Cardiac septum (tissue), 1 donor: ENCODE measurements around the gene RCBTB2. TPM values are rescaled to one million over a fixed set of nuclear protein-coding genes. Genes with fewer than 3 reads are reported as not detected.
"Not testable (repeated sequence)": the region's sequence is repeated elsewhere in the genome, so short reads cannot be mapped to it uniquely, and the experiment has no call there.

ENCODE experiments used
- DNase-seq: peaks from one replicate; pipeline ENCODE4 v3.0.0-alpha.2; 2020; ENCODE audit warnings: low spot score
- intact Hi-C: fragments of 100-400 bp; cut with DNase I; formaldehyde crosslinking; loops from one replicate; pipeline ENCODE4 v1.14.0; 2022
- long read RNA-seq: library from polyadenylated mRNA; unstranded; transcript quantifications from one replicate; pipeline ENCODE4 v2.0.0, GENCODE V29; 2021
- total RNA-seq: library from RNA; stranded (reverse); fragmentation: NEBNext Ultra II Directional; extraction: Animal tissue kit (Norgen Biotek cat#: 25700); gene quantifications from one replicate; pipeline ENCODE4 v1.2.1, GENCODE V29; 2021
- donor health status: DM: no; HTN: no; CAD: no.

Gene RCBTB2
- total RNA-seq, result 8.0 TPM
- long read RNA-seq, transcript RCBTB2-201 (15 exons, 3,232 nt), result major isoform, 6 of 19 reads
- long read RNA-seq, partial matches to known transcripts, result 4 of 19 reads
- long read RNA-seq, other reads (novel, unspliced or antisense), result 5 of 19 reads

GRCh38 chr13:48532506-48533499 lies at the start of gene RCBTB2:
Gene RCBTB2 (minus strand): TSS chr13:48533080. CDS start chr13:48521939, 11,141 bp downstream.
- intact Hi-C loops, result loop anchor here (2.0 kb wide), 1 partner anchor 42 kb away; no protein-coding TSS in a partner anchor

GRCh38 chr13:48582084-48582483 lies 49.2 kb upstream of the RCBTB2 start:
- intact Hi-C loops, result loop anchor here (5.0 kb wide), 1 partner anchor 455 kb away; no protein-coding TSS in a partner anchor
- DNase-seq, result no peak

More at GRCh38 chr13:48532506-48533499, at the start of gene RCBTB2:
- DNase-seq, result peak; percentile 100

- no peak for DNase-seq
- intact Hi-C loops, result loop anchor here (2.0 to 5.0 kb wide), 2 partner anchors 246 to 454 kb away; no protein-coding TSS in a partner anchor
These were observed 48.0 kb upstream of the RCBTB2 start for GRCh38 chr13:48580896-48581295.

- intact Hi-C loops, result loop anchor here (2.0 to 5.0 kb wide), 2 partner anchors 245 to 453 kb away; no protein-coding TSS in a partner anchor
- no peak for DNase-seq
These were observed 47.4 kb upstream of the RCBTB2 start for GRCh38 chr13:48580185-48580803.

- intact Hi-C loops, result loop anchor here (2.0 to 5.0 kb wide), 3 partner anchors 178 to 453 kb away; no protein-coding TSS in a partner anchor
These were observed 47.0 kb upstream of the RCBTB2 start for GRCh38 chr13:48579919-48580180.

GRCh38 chr13:48579165-48579918 lies 46.5 kb upstream of the RCBTB2 start:
- DNase-seq, result no peak
- intact Hi-C loops, result loop anchor here (5.0 kb wide), 1 partner anchor 177 kb away; no protein-coding TSS in a partner anchor

More at GRCh38 chr13:48579919-48580180, 47.0 kb upstream of the RCBTB2 start:
- DNase-seq, result not testable (repeated sequence)

DNA sequence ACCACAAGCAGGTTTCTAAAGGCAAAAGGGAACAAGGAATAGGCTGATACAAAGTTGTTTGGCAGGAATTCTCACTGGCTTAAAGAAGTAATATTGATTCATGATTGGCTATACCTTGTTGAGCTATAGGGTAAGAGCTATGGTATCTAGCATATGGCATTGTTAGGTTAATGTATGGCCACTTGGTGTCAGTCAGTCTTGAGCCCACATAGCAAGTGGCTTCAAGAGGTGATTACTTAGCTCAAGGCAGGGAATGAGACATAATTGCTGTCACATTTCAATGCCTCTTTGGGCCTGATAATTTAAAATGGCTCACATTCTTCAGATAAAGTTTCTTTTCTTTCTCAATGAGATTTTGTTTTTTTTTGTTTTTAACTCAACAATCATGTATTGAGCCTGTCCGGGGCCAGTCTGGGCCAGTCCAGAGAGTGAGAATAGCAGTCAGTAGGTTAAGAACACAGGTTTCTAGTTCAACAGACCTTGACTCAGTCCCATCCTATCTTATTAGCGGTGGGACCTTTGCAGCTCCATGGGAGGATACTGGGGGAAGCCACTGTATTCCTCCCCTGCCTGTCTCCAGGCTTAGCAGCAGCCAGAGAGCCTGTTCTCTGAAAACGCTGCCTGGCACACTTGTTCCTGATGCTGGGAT lies 45.8 kb upstream of the RCBTB2 start:
- intact Hi-C loops, result loop anchor here (5.0 kb wide), 1 partner anchor 176 kb away; no protein-coding TSS in a partner anchor

GRCh38 chr13:48576448-48577010 lies 43.6 kb upstream of the RCBTB2 start:
- DNase-seq, result no peak
- intact Hi-C loops, result loop anchor here (5.0 kb wide), 1 partner anchor 174 kb away; no protein-coding TSS in a partner anchor

More for the DNA sequence above, 45.8 kb upstream of the RCBTB2 start:
- DNase-seq, result no peak

DNA sequence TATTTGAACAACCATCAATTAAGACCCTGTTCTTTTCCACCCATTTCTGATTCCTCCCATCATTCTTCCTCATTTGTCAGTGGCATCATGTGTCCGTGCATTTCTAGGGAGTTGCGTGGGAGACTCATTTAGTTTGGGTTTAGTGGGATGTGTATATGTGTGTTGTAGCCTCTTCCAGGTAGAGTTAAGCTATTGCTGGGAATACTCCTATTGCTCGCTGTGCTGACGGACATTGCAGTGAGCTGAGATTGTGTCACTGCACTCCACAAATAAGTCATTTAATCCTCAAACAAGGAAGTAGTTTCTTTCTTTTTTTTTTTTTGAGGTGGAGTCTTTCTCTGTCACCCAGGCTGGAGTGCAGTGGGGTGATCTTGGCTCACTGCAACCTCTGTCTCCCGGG lies 42.2 kb upstream of the RCBTB2 start:
- intact Hi-C loops, result loop anchor here (2.0 to 5.0 kb wide), 2 partner anchors 42 to 173 kb away; partner anchors contain the start of gene RCBTB2

DNA sequence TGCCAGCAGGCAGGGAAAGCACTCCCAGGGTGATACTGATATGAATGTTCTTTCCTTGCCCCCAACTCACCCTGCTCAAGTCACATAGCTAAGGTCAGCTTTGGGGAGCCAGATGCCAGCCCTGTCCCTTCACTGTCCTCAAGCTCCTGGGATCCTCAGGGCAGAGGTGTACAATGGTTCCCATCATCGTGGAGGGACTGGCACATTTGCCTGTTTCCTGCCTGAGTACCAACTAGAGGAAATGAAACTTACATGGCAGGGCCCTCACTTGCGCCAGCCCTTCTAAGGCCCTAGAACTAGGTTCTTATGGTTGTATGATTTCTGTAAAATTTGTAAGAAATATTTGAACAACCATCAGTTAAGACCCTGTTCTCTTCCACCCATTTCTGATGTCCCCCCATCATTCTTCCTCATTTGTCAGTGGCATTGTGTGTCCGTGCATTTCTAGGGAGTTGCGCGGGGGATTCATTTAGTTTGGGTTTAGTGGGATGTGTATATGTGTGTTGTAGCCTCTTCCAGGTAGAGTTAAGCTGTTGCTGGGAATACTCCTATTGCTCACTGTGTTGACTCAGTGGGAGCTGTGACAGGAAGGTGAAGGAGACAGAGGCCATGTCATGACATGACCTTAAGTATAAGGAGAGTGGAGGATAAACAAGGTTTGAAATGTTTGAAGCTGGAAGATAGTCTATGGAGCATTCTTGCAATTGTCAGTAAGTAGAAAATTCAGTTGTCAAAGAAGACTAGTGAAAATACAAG lies 41.3 kb upstream of the RCBTB2 start:
- intact Hi-C loops, result loop anchor here (2.0 to 5.0 kb wide), 2 partner anchors 41 to 67 kb away; partner anchors contain the start of gene RCBTB2

More for the DNA sequence above, 42.2 kb upstream of the RCBTB2 start:
- no peak for DNase-seq

GRCh38 chr13:48573213-48574007 lies 40.5 kb upstream of the RCBTB2 start:
- intact Hi-C loops, result loop anchor here (2.0 to 5.0 kb wide), 2 partner anchors 41 to 66 kb away; partner anchors contain the start of gene RCBTB2
- DNase-seq, result no peak

More for the DNA sequence above, 41.3 kb upstream of the RCBTB2 start:
- DNase-seq, result no peak

- intact Hi-C loops, result loop anchor here (5.0 kb wide), 1 partner anchor 64 kb away; no protein-coding TSS in a partner anchor
These were observed 38.4 kb upstream of the RCBTB2 start for GRCh38 chr13:48571126-48571913.

DNA sequence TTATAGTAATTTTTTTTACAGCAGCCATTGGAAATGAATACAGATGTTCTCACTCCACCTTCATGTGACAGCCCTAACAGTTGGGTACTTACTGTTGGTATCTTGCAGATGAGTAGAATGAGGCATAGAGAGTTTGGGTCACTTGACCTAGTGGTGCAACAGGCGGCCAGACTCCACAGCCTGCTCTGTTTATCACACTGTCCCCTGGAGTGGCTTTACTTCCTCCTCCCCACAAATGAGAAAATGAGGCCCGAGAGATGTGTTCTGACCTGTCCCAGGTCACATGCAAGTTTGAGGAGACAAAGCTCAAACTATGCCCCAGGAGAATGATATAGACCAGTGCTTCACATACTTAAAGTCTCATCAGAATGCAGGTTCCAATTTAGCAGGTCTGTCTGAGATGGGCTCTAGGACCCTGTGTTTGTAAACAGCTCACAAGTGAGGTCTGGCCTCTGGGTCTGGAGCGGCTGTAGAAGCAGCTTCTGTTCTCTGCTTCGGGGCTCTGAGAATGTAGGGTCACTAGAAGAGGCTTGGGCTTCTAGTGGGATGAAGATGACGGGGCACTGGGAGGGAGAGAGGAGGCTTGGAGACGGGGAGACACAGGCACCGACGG lies 37.4 kb upstream of the RCBTB2 start:
- peak; percentile 82 for DNase-seq
- intact Hi-C loops, result loop anchor here (5.0 kb wide), 1 partner anchor 63 kb away; no protein-coding TSS in a partner anchor

More at GRCh38 chr13:48571126-48571913, 38.4 kb upstream of the RCBTB2 start:
- DNase-seq, result no peak

DNA sequence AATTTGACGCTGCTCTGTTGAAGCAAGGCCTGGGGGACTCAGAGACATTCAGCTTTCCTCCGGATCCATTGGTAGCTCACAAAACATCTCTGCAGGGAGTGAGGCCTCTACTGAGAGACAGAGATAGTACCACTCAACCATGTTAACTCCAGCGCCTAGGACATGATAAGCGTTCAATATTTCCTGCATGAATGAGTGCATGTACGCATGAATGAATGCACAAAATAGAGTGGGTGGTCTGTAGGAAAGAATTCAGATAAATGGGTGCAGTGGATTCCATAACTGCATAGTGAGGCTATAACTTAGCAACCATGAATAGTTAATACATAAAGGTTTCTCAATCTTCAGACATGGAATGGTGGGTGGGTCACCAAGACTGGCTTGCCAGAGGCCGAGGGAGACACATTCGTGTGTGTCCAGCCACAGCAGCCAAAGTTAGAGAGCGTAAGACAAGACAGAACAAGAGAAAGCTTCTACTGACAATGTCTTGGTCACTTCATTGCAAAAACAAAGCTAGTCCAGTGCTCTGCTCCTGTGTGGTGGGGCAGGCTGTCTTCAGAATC lies 36.3 kb upstream of the RCBTB2 start:
- DNase-seq, result no peak
- intact Hi-C loops, result no loop called here
